Erythroblast (primary cell): ENCODE data around the gene RBMS1.
"Not testable (repeated sequence)": the region's sequence is repeated elsewhere in the genome, so short reads cannot be mapped to it uniquely, and the experiment has no call there.

Experiments used
- DNase-seq, 2 experiments: peaks; one replicate each; lab custom pipeline; 2025; lab: John Stamatoyannopoulos, UW
- GATA1 ChIP-seq: IDR thresholded peaks from 2 replicates; pipeline ENCODE4 v1.6.1; 2011; ENCODE audit warnings: low read depth, mild to moderate bottlenecking, control low read depth, low read length, moderate library complexity
- POLR2A ChIP-seq: IDR thresholded peaks from 2 replicates; pipeline ENCODE4 v1.6.1; 2011; ENCODE audit warnings: mild to moderate bottlenecking, low read length

Gene RBMS1

GRCh38 chr2:160427629-160428404 lies 65.8 kb downstream of the RBMS1 start:
- DNase-seq: no peak
- TF ChIP-seq GATA1 (no peak), POLR2A (no peak)

GRCh38 chr2:160426604-160427003 lies 67.0 kb downstream of the RBMS1 start:
- no peak for DNase-seq
- TF ChIP-seq POLR2A (no peak), GATA1 (no peak)

DNA sequence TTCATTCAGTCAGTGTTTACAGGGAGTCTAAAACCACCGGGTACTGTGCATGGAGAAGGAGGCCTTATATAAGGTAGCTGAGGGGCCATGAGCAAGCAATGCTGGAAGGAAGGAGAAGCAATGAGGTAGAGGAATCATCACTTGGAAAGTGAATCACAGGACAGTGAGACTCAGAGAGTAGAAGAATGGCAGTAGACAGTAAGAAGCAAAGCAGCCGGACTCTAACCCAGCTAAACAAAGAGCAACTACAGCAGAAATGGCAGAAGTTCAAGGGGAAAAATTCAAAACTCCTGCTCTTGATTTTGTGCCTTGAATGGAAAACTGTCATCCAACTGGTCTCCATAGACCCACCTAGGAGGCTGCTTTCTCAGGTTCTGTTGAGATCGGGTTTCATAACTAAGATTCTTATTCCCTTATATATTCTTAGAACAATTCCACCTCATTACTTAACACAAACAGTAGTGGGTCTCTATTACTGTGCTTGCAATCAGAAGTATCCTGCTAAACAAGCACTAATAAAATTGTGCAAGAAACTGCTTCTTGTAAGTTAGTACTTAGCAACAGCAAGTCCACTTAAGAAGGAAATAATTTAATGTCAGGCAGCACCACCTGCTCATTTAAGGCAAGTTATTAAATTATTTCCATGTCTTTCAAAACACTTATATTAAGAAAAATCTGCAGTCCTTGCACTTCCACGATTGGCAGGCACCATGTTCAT lies 68.0 kb downstream of the RBMS1 start:
- no peak for DNase-seq
- TF ChIP-seq GATA1 (no peak), POLR2A (no peak)

DNA sequence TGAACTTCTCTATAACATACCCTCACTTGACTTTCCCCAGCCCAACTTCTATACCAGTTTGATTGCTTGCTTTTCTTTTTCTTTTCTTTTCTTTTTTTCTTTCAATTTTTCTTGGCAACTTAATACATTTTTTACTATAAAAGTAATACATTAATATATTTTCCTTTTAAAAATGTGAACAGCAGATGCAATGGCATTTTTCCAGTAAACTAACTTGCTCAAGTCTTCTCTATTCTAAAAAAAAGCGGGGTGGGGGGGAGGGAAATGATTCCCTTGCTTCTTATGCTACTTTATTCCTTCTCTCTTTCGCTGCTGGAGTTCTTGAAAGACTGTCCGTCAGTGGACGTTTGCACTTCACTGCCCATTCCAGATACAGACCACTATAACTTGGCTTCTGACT lies 70.5 kb downstream of the RBMS1 start:
- TF ChIP-seq POLR2A (no peak), GATA1 (no peak)
- no peak for DNase-seq

GRCh38 chr2:160421646-160422501 lies 71.7 kb downstream of the RBMS1 start:
- not testable (repeated sequence) for DNase-seq

- no peak for DNase-seq
These were observed 72.9 kb downstream of the RBMS1 start for GRCh38 chr2:160420711-160421110.

GRCh38 chr2:160419776-160420505 lies 73.7 kb downstream of the RBMS1 start:
- DNase-seq: no peak
- TF ChIP-seq POLR2A (no peak), GATA1 (no peak)

More at GRCh38 chr2:160420711-160421110, 72.9 kb downstream of the RBMS1 start:
- no peak for TF ChIP-seq GATA1
- TF ChIP-seq POLR2A: no peak

GRCh38 chr2:160418853-160419252 lies 74.8 kb downstream of the RBMS1 start:
- DNase-seq: no peak
- TF ChIP-seq GATA1: no peak
- no peak for TF ChIP-seq POLR2A

GRCh38 chr2:160418398-160418765 lies 75.2 kb downstream of the RBMS1 start:
- no peak for TF ChIP-seq POLR2A
- no peak for TF ChIP-seq GATA1
- no peak for DNase-seq

DNA sequence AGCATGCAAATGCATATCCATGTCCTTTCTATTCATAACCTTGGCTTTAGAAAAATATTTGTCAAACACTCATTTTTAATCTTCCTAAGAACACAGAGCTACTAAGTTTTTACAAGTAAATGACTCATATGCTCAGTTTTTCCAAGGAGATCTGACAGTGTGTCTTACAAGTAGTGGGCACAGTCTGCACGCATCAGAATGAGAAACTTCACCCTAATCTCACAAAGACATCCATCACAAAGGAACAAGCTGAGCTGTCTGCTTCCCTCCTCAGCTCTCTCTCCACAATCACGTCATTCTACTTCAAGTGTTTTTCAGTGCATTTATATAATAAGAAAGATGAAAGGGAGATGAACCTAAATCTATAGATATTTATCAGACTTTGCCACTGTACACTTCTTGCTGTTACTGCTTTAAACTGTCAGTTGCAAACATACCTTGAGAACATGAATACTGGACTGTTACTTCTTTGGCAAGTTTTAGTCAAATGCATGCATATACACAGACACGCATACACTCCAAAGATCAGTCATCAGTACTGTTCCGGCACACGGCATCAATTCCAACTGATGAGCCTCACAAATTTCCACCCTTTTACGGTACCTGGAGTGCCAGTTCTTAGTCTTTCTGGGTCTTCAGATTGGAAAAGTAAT lies 75.7 kb downstream of the RBMS1 start:
- TF ChIP-seq GATA1 (no peak), POLR2A (no peak)
- no peak for DNase-seq

DNA sequence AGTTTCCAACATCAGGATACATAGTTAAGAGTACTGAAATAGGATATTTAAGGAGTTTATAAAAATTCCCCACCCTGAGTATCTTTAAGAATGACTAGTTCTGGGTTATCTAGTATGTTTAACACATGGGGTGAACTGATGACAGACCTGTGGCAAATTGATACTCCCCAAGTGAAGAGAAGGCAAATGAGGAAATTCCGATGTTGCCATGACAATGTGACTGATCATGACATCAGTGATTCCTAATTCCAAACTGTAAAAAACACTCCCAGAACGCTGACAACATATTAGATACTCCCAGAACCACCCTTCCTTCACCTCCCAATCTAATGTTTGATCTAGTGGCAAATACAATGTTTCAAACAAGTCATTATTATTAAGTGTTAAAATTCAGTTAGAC lies 77.6 kb downstream of the RBMS1 start:
- TF ChIP-seq POLR2A (no peak), GATA1 (no peak)
- no peak for DNase-seq

DNA sequence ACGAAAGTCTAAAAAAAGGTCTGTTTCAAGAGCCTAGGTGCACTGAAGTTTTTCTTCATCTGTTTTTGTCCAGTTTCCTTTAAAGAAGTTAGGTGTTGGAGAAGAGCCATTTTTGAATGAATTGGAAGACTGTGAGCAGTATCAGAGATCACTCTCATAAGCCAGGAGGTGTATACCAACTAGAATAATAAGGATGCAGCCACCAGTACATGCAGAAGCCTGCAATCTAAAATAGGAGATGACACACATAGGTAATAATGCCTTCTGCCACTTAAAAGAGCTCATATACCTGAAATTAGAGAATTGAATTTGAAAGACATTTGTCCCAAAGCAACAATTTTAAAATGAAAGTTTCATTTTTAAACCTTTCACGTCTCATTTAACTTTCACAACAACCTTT lies 81.7 kb downstream of the RBMS1 start:
- no peak for TF ChIP-seq GATA1
- no peak for TF ChIP-seq POLR2A

DNA sequence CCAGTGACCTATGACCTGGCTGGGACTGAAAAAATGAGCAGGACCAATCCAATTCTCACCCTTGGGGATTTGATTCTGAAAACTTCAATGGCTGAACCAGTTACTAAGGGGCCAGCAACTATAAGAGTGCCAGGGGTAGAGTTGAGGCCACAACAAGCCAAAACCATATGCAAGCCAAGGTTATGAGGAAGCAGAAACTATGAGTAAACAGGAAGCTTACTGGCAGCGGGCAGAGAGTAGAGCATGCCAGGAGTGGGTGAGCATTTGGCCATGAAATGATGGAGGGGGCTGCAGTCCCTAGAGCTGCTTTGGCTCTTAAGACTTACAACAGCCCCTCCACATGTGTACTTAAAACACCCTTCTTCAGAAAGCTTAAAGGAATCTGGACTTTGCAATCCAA lies 82.4 kb downstream of the RBMS1 start:
- DNase-seq: no peak

More for the DNA sequence above, 81.7 kb downstream of the RBMS1 start:
- no peak for DNase-seq

More for the DNA sequence above, 82.4 kb downstream of the RBMS1 start:
- TF ChIP-seq GATA1 (no peak), POLR2A (no peak)
